Measurements from ENCODE around the gene MYOCD. TPM values are rescaled to one million over a fixed set of nuclear protein-coding genes. Genes with fewer than 3 reads are reported as not detected.

MYOCD gene
- total RNA-seq, 1 donor from 2014 or later: not detected

Other genes with a start within 250 kb of the MYOCD start
- not detected in 2 replicates for gene ARHGAP44, start 123.6 kb downstream of the MYOCD start, total RNA-seq